GM20431 (cell line): ENCODE data around the gene SDC1.
"Not testable (repeated sequence)": the region's sequence is repeated elsewhere in the genome, so short reads cannot be mapped to it uniquely, and the experiment has no call there.

ENCODE experiments used
- in situ Hi-C: fragments of 300-500 bp; cut with MseI, MboI; formaldehyde crosslinking; loops from one replicate; pipeline ENCODE4 v1.15.0; 2020; ENCODE audit warnings: low sequenced_read_pairs; ENCODE audit not compliant: unreplicated experiment

SDC1 gene, protein sequence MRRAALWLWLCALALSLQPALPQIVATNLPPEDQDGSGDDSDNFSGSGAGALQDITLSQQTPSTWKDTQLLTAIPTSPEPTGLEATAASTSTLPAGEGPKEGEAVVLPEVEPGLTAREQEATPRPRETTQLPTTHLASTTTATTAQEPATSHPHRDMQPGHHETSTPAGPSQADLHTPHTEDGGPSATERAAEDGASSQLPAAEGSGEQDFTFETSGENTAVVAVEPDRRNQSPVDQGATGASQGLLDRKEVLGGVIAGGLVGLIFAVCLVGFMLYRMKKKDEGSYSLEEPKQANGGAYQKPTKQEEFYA

GRCh38 chr2:20224716-20225293, at the start of gene SDC1:
Gene SDC1 (minus strand): TSS chr2:20225130. CDS start chr2:20224867, 263 bp downstream.
- in situ Hi-C loops: no loop called here

DNA sequence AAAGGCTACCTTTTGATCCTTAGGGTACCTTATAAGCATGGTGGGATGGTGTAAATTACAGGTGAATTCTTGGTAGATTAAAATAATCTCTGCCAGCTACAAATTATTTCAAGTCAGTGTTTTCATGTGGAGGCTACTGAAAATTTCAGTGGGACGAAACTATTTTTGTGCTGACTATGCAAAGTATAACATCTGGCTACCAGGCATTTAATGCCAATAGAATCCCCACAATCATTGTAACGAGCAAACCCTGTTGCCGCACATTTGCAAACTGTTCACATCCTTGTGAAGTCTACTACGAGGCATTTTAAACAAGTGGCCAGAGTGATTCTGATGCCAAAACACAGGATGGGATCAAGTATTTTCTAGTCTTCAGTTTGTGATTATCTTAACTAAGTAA, 48.1 kb upstream of the SDC1 start:
- in situ Hi-C loops: no loop called here

DNA sequence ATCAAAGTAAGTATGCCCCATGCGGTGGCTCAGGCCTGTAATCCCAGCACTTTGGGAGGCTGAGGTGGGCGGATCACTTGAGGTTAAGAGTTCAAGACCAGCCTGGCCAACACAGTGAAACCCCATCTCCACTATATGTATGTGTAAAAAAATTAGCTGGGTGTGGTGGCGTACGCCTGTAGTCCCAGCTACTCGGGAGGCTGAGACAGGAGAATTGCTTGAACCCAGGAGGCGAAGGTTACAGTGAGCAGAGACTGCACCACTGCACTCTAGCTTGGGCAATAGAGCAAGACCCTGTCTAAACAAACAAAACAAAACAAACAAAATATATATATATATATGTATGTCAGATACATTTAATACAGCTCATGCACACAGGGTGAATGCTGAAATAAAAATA, 43.4 kb upstream of the SDC1 start:
- in situ Hi-C loops: not testable (repeated sequence)

DNA sequence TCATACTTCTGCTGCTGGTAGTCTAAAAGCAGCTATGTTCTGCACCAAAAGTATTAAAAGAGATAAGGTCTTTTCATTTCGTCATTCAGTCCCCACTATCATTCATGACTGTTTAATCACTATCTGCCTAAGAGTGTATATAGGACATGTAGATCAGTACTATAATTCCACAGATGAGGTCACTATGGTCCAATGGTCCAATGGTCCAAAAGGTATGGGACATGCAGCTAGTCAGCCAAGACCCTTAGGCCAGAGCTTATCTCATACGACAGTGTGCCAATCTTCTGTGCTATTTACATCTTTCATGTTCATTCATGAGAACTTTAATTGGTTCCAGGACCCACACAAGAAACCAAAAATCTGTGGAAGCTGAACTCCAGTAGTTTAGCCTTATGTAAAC, 42.6 kb upstream of the SDC1 start:
- in situ Hi-C loops: no loop called here

DNA sequence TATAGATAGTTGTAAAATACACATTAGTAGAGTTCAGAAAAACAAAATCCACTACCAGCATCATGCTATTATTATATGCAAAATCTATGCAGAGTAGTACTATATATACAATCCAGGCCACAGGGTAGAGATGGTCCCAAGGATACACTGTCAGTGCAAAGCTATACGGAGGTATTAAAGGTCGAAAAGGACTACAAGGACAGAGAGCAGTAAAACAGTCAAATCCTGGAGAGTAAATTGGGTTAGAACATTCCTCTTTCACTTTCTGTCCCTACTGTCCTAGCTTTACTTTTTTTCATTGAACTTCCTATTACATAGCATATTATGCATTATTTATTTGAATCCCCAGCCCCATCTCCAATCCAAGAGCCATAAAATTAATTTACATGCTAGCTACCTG, 39.7 kb upstream of the SDC1 start:
- in situ Hi-C loops: no loop called here

- in situ Hi-C loops: no loop called here
These were observed 32.5 kb upstream of the SDC1 start for GRCh38 chr2:20257411-20257810.

- in situ Hi-C loops: no loop called here
These were observed 29.8 kb upstream of the SDC1 start for GRCh38 chr2:20254731-20255130.

DNA sequence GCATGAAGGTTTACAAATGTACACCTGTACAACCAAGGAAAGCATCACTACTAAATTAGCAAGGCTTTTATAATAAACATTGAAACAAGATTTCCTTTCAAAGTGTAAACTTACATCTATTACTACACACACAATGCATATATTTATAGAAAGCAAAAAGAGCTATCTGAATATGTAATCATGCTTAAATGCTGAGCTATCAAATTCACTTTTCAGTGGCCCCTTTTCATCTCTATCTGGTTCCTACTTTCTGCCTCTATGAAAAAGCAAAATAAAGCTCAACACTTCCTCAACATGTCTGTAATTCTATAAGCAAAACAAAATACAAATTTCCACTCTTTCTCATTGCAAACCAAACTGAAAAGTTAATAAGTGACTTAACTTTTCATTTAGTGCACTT, 25.5 kb upstream of the SDC1 start:
- in situ Hi-C loops: no loop called here

- in situ Hi-C loops: no loop called here
These were observed 24.2 kb upstream of the SDC1 start for GRCh38 chr2:20249170-20249569.

- in situ Hi-C loops: no loop called here
These were observed 22.2 kb upstream of the SDC1 start for GRCh38 chr2:20247084-20247483.

DNA sequence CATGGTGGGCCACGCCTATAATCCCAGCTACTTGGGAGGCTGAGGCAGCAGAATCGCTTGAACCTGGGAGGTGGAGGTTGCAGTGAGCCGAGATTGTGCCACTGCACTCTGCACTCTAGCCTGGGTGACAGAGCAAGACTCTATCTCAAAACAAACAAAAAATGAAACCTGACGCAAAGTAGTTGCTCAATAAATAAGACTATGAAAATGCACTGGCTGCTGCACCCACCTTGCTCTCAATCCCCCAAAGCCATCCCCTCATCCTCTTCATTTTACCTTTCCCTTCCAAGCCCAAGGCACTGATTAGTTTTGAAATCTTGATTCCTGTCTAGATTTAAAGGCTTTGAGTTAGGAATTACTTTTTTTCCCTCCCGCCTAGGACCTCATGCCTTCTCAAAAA, 18.7 kb upstream of the SDC1 start:
- in situ Hi-C loops: not testable (repeated sequence)

DNA sequence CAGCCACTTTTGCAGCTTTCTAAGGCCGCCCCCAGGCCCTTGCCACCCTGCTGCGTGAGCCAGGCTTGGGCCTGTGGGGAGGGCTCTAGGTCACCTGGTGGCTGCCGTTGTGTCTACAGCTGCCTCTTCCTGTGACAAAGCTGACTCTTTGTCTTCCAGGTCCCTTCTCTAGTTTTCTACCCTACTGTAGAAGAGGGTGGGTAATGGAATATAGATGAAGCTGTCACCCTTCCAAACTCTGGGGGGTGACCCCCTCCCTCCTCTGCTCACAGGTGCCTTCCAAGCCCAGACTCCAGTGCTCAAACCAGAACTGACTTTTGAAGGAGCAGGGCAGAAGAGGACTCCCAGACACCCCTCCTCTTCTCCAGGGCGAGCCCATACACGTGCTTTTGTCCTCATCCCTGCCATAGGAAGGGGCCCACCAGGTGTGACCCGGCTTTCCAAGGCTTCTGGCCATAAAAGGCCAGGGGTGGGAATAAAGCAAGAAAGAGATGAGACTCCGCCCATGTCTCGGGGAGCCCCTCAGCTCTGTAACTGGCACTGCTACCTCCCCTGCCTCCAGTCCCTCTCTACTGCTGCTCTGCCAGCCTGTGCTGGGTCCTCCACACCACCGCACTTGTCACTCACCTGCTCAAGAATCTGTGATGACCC, 17.9 kb upstream of the SDC1 start:
- in situ Hi-C loops: no loop called here

DNA sequence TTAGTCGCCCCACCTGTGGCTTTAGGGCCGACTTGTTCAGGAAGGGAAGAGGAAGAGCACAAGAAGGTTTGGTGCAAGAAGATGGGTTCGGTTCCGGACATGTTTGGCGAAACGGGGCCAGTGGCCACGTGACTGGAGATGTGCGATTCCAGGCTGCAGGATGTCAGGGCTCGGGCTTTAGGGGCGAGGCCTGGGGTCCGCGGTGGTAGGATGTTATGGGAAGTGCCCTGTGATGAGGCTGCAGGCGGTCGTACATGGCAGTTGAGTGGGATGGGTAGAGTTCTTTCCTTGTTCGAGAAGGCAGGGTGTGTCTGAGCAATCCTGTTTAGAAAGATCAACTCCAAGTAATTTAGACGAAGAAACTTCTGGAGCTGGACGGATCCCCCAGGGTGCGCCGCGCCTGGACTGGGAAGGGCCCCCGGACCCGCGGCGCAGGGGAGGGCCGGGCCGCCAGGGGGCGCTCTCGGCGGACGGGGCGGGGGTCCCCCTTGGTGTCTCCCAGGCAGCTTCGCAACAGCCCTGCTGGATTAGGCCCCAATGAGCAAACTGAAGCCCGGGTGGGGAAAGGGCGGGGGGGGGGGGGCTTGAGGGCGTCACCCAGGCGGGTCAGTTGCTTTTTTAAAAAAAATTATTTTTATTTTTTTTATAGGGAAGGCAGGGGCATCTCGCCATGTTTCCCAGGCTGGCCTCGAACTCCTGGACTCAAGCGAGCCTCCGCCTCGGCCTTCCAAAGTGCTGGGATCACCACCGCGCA, 17.2 kb upstream of the SDC1 start:
- in situ Hi-C loops: no loop called here

- in situ Hi-C loops: not testable (repeated sequence)
These were observed 15.4 kb upstream of the SDC1 start for GRCh38 chr2:20240291-20240690.

DNA sequence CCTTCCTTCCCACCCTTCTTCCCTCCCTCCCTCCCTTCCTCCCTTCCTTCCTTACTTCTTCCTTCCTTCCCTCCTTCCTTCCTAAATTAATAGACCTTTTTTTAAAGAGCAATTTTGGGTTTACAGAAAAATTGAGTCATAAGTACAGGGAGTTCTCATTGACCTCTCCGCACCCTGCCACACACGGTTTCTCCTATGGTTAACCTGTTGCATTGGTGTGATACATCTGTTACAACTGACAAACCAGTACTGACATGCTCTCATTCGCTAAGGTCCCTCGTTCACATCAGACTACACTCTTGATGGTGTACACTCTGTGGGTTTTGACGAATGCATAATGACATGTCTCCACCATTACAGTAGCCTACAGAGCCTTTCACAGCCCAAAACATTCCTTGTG, 11.6 kb upstream of the SDC1 start:
- in situ Hi-C loops: no loop called here

GRCh38 chr2:20235655-20236305, 10.8 kb upstream of the SDC1 start:
- in situ Hi-C loops: no loop called here

GRCh38 chr2:20234597-20234996, 9.7 kb upstream of the SDC1 start:
- in situ Hi-C loops: not testable (repeated sequence)

DNA sequence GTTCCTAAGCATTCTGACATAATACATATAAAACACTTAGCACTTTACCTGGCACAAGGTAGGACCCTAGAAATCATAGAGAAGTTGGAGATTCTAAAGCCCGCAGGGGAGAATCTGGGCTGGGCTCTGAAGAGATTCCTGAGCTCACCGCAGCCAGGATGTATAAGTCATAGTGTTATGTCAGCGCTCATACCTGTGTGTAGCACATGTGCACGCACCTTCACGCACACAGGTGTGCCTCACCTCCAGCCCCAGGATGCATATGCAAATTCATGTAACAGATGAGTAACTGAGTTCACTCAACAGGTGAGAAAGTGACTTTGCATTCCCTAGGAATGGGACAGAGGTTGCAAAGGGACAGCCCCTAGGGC, 7.9 kb upstream of the SDC1 start:
- in situ Hi-C loops: no loop called here

GRCh38 chr2:20231598-20232026, 6.7 kb upstream of the SDC1 start:
- in situ Hi-C loops: no loop called here

DNA sequence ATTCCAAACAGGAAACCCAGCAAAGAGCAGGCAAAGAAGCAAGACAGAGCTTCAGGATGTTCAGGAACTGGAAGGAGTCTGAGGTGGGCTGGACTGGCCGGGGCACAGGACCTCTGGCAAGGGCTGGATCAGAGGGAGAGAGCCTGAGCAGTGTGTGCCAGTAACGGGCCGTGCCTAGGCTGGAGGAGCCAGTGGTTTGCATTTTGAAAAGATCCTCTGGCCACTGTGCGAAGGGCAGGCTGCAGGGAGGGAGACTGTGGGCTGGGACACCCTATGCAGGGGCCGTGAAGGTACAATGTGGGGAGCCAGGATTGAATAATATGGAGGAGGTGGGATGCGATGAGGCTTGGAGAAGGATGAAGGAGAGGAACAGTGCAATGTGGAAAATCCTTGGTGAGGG, 6.2 kb upstream of the SDC1 start:
- in situ Hi-C loops: no loop called here

GRCh38 chr2:20230114-20230425, 5.1 kb upstream of the SDC1 start:
- in situ Hi-C loops: no loop called here
